Activated CD4-positive, alpha-beta memory T cell treated with anti-CD3 and anti-CD28 coated beads, Interleukin-2, amount 10 ng/mL, durations not matched to agents 7 days and 5 days (primary cell): ENCODE measurements around the gene DYNC1LI1. TPM values are rescaled to one million over a fixed set of nuclear protein-coding genes. Genes with fewer than 3 reads are reported as not detected.

Experiments used
- CTCF ChIA-PET: fragments of 350-600 bp; sonication (Branson Sonifier 250); formaldehyde crosslinking; loops from one replicate; lab custom pipeline; 2021; ENCODE audit warnings: antibody characterized with exemption, inconsistent platforms; lab: Charles Lee
- POLR2A ChIA-PET: fragments of 350-600 bp; sonication (Branson Sonifier 250); formaldehyde crosslinking; loops from one replicate; lab custom pipeline; 2021; ENCODE audit warnings: antibody characterized with exemption; lab: Charles Lee
- DNase-seq: peaks from one replicate; pipeline ENCODE4 v3.0.0-alpha.2; 2020
- H3K27ac Mint-ChIP-seq: one replicate; pipeline ENCODE4 v1.8.0; 2021; ENCODE audit warnings: mild to moderate bottlenecking, mixed read lengths
- H3K27me3 Mint-ChIP-seq: one replicate; pipeline ENCODE4 v1.8.0; 2021; ENCODE audit warnings: mixed read lengths
- H3K36me3 Mint-ChIP-seq: one replicate; pipeline ENCODE4 v1.8.0; 2021; ENCODE audit warnings: low read depth, mixed read lengths
- H3K4me1 Mint-ChIP-seq: one replicate; pipeline ENCODE4 v1.8.0; 2021; ENCODE audit warnings: mixed read lengths
- H3K4me3 Mint-ChIP-seq: one replicate; pipeline ENCODE4 v1.8.0; 2021; ENCODE audit warnings: mild to moderate bottlenecking, mixed read lengths
- H3K9me3 Mint-ChIP-seq: one replicate; pipeline ENCODE4 v1.8.0; 2021; ENCODE audit warnings: mixed read lengths
- total RNA-seq, 2 experiments: library from RNA; stranded (reverse); gene quantifications; one replicate each; pipeline ENCODE4 v1.2.3, GENCODE V29; 2021

The DYNC1LI1 gene
- total RNA-seq, 2 experiments from 2014 or later: 29.7 to 31.7 TPM

- Mint-ChIP-seq H3K9me3 (no peaks in the 10 kb centered on the region), H3K27ac (no peak overlapping the region), H3K36me3 (no peaks in the 10 kb centered on the region), H3K4me3 (no peak overlapping the region), H3K27me3 (no peaks in the 10 kb centered on the region), H3K4me1 (peaks cover 2% of the 10 kb centered on the region)
- POLR2A ChIA-PET: no interaction called here
- CTCF ChIA-PET: interaction anchor here (0.8 to 1.7 kb wide), 10 partner anchors 8 to 271 kb away, joined by 3 to 5 read pairs (median 4); partner anchors contain the start of gene CMTM7
- DNase-seq: peak; percentile 72
These were observed 60.5 kb downstream of the DYNC1LI1 start for GRCh38 chr3:32510075-32510724.

GRCh38 chr3:32508711-32509110 lies 61.9 kb downstream of the DYNC1LI1 start:
- CTCF ChIA-PET: interaction anchor here (1.3 to 1.7 kb wide), 3 partner anchors 10 to 118 kb away, joined by 3 to 5 read pairs (median 4); partner anchors contain the start of gene CMTM7

GRCh38 chr3:32506466-32506865 lies 64.2 kb downstream of the DYNC1LI1 start:
- CTCF ChIA-PET: interaction anchor here (0.6 to 1.2 kb wide), 4 partner anchors 18 to 395 kb away, joined by 3 to 4 read pairs (median 3); no protein-coding TSS in a partner anchor
- no peak for DNase-seq
- Mint-ChIP-seq H3K36me3 (peaks cover 5% of the 10 kb centered on the region), H3K4me1 (peaks cover 15% of the 10 kb centered on the region), H3K9me3 (no peaks in the 10 kb centered on the region), H3K4me3 (no peak overlapping the region), H3K27ac (no peak overlapping the region), H3K27me3 (no peaks in the 10 kb centered on the region)
- POLR2A ChIA-PET: interaction anchor here (0.7 kb wide), 1 partner anchor 64 kb away, joined by 4 read pairs; the partner anchor contains the start of gene DYNC1LI1

More at GRCh38 chr3:32508711-32509110, 61.9 kb downstream of the DYNC1LI1 start:
- peaks cover 5% of the 10 kb centered on the region for H3K4me1 Mint-ChIP-seq
- H3K27me3 Mint-ChIP-seq: no peaks in the 10 kb centered on the region
- no peak for DNase-seq
- H3K36me3 Mint-ChIP-seq: no peaks in the 10 kb centered on the region
- POLR2A ChIA-PET: no interaction called here
- no peak overlapping the region for H3K27ac Mint-ChIP-seq
- no peaks in the 10 kb centered on the region for H3K9me3 Mint-ChIP-seq
- no peak overlapping the region for H3K4me3 Mint-ChIP-seq

- no peaks in the 10 kb centered on the region for H3K9me3 Mint-ChIP-seq
These were observed 67.7 kb downstream of the DYNC1LI1 start for GRCh38 chr3:32502946-32503286.

GRCh38 chr3:32502118-32502945 lies 68.3 kb downstream of the DYNC1LI1 start, which contains the start of gene CMTM6:
TSS of gene CMTM6 (minus strand) at chr3:32502852. CDS start at chr3:32502745, 107 bp downstream.
- H3K27ac Mint-ChIP-seq: peak within 1 kb of the TSS; percentile 93
- H3K4me3 Mint-ChIP-seq: peak within 1 kb of the TSS; percentile 96
- peaks cover 24% of the 10 kb centered on the region for H3K36me3 Mint-ChIP-seq
- no peaks in the 10 kb centered on the region for H3K27me3 Mint-ChIP-seq
- POLR2A ChIA-PET: interaction anchor here (0.8 to 2.8 kb wide), 14 partner anchors 10 to 970 kb away, joined by 3 to 13 read pairs (median 4); partner anchors contain the start of genes CMTM7, CNOT10 and STT3B
- peak; percentile 80 for DNase-seq
- CTCF ChIA-PET: interaction anchor here (0.8 to 1.7 kb wide), 5 partner anchors 7 to 183 kb away, joined by 3 to 8 read pairs (median 4); partner anchors contain the start of gene CNOT10
- H3K9me3 Mint-ChIP-seq: no peaks in the 10 kb centered on the region
- peaks cover 41% of the 10 kb centered on the region for H3K4me1 Mint-ChIP-seq

More at GRCh38 chr3:32502946-32503286, 67.7 kb downstream of the DYNC1LI1 start:
- peak overlapping the region; percentile 77 for H3K27ac Mint-ChIP-seq
- H3K4me1 Mint-ChIP-seq: peaks cover 39% of the 10 kb centered on the region
- POLR2A ChIA-PET: interaction anchor here (0.8 to 2.8 kb wide), 7 partner anchors 12 to 970 kb away, joined by 3 to 13 read pairs (median 5); partner anchors contain the start of genes CMTM7, CNOT10 and STT3B
- DNase-seq: no peak
- H3K36me3 Mint-ChIP-seq: peaks cover 24% of the 10 kb centered on the region
- peak overlapping the region; percentile 96 for H3K4me3 Mint-ChIP-seq
- H3K27me3 Mint-ChIP-seq: no peaks in the 10 kb centered on the region
- CTCF ChIA-PET: interaction anchor here (1.7 kb wide), 1 partner anchor 35 kb away, joined by 8 read pairs; no protein-coding TSS in a partner anchor

GRCh38 chr3:32501783-32502117 lies 68.9 kb downstream of the DYNC1LI1 start:
- H3K4me1 Mint-ChIP-seq: peaks cover 43% of the 10 kb centered on the region
- no peak for DNase-seq
- no peaks in the 10 kb centered on the region for H3K9me3 Mint-ChIP-seq
- H3K4me3 Mint-ChIP-seq: peak overlapping the region; percentile 96
- ChIA-PET POLR2A (interaction anchor here (0.9 to 2.8 kb wide), 17 partner anchors 9 to 969 kb away, joined by 3 to 13 read pairs (median 4); partner anchors contain the start of genes CMTM7, CNOT10 and STT3B), CTCF (interaction anchor here (0.8 to 1.7 kb wide), 6 partner anchors 8 to 184 kb away, joined by 3 to 8 read pairs (median 4); partner anchors contain the start of gene CNOT10)
- peaks cover 26% of the 10 kb centered on the region for H3K36me3 Mint-ChIP-seq
- no peaks in the 10 kb centered on the region for H3K27me3 Mint-ChIP-seq
- H3K27ac Mint-ChIP-seq: peak overlapping the region; percentile 93

- H3K27me3 Mint-ChIP-seq: no peaks in the 10 kb centered on the region
- peaks cover 32% of the 10 kb centered on the region for H3K36me3 Mint-ChIP-seq
- H3K4me3 Mint-ChIP-seq: peak overlapping the region; percentile 96
- CTCF ChIA-PET: interaction anchor here (0.6 to 1.7 kb wide), 7 partner anchors 9 to 586 kb away, joined by 3 to 8 read pairs (median 4); partner anchors contain the start of gene CNOT10
- H3K9me3 Mint-ChIP-seq: no peaks in the 10 kb centered on the region
- H3K27ac Mint-ChIP-seq: peak overlapping the region; percentile 93
- no peak for DNase-seq
- peaks cover 49% of the 10 kb centered on the region for H3K4me1 Mint-ChIP-seq
- POLR2A ChIA-PET: interaction anchor here (0.6 to 2.8 kb wide), 18 partner anchors 9 to 386 kb away, joined by 3 to 13 read pairs (median 4); partner anchors contain the start of genes CMTM7 and CNOT10
These were observed 69.5 kb downstream of the DYNC1LI1 start for GRCh38 chr3:32500880-32501782.

GRCh38 chr3:32500231-32500630 lies 70.4 kb downstream of the DYNC1LI1 start:
- no peaks in the 10 kb centered on the region for H3K9me3 Mint-ChIP-seq
- no peak for DNase-seq
- POLR2A ChIA-PET: interaction anchor here (1.2 to 1.8 kb wide), 3 partner anchors 19 to 385 kb away, joined by 3 to 4 read pairs (median 4); partner anchors contain the start of gene CNOT10
- H3K36me3 Mint-ChIP-seq: peaks cover 39% of the 10 kb centered on the region
- H3K4me1 Mint-ChIP-seq: peaks cover 52% of the 10 kb centered on the region
- peak overlapping the region; percentile 96 for H3K4me3 Mint-ChIP-seq
- peak overlapping the region; percentile 93 for H3K27ac Mint-ChIP-seq
- CTCF ChIA-PET: interaction anchor here (0.6 kb wide), 1 partner anchor 322 kb away, joined by 3 read pairs; no protein-coding TSS in a partner anchor
- no peaks in the 10 kb centered on the region for H3K27me3 Mint-ChIP-seq

GRCh38 chr3:32499585-32499984 lies 71.1 kb downstream of the DYNC1LI1 start:
- ChIA-PET POLR2A (no interaction called here), CTCF (interaction anchor here (0.6 to 0.7 kb wide), 3 partner anchors 28 to 1299 kb away, joined by 3 read pairs; no protein-coding TSS in a partner anchor)
- Mint-ChIP-seq H3K4me3 (peak overlapping the region; percentile 16), H3K27me3 (no peaks in the 10 kb centered on the region), H3K4me1 (peaks cover 54% of the 10 kb centered on the region), H3K36me3 (peaks cover 39% of the 10 kb centered on the region), H3K27ac (peak overlapping the region; percentile 13), H3K9me3 (no peaks in the 10 kb centered on the region)
- no peak for DNase-seq

- no peak overlapping the region for H3K27ac Mint-ChIP-seq
These were observed 71.7 kb downstream of the DYNC1LI1 start for GRCh38 chr3:32498992-32499391.

GRCh38 chr3:32498252-32498651 lies 72.4 kb downstream of the DYNC1LI1 start:
- H3K27ac Mint-ChIP-seq: no peak overlapping the region
- no peaks in the 10 kb centered on the region for H3K9me3 Mint-ChIP-seq
- no peaks in the 10 kb centered on the region for H3K27me3 Mint-ChIP-seq
- H3K36me3 Mint-ChIP-seq: peaks cover 39% of the 10 kb centered on the region
- POLR2A ChIA-PET: interaction anchor here (0.8 kb wide), 1 partner anchor 966 kb away, joined by 3 read pairs; the partner anchor contains the start of gene STT3B
- H3K4me1 Mint-ChIP-seq: peaks cover 47% of the 10 kb centered on the region
- DNase-seq: no peak
- CTCF ChIA-PET: interaction anchor here (0.5 to 1.4 kb wide), 6 partner anchors 10 to 258 kb away, joined by 3 to 5 read pairs (median 4); no protein-coding TSS in a partner anchor
- H3K4me3 Mint-ChIP-seq: no peak overlapping the region

More at GRCh38 chr3:32498992-32499391, 71.7 kb downstream of the DYNC1LI1 start:
- Mint-ChIP-seq H3K4me3 (no peak overlapping the region), H3K4me1 (peaks cover 52% of the 10 kb centered on the region), H3K9me3 (no peaks in the 10 kb centered on the region), H3K27me3 (no peaks in the 10 kb centered on the region), H3K36me3 (peaks cover 39% of the 10 kb centered on the region)
- POLR2A ChIA-PET: no interaction called here
- no peak for DNase-seq
- CTCF ChIA-PET: interaction anchor here (0.7 to 1.4 kb wide), 3 partner anchors 28 to 1300 kb away, joined by 3 to 4 read pairs (median 3); no protein-coding TSS in a partner anchor
